Caco-2 (cell line): Measurements from ENCODE around the gene GARRE1. TPM values are rescaled to one million over a fixed set of nuclear protein-coding genes. Genes with fewer than 3 reads are reported as not detected.

Experiments used
- BruUV-seq: library from RNA; stranded (reverse); fragments of 400-500 nt; replicated peaks from 2 replicates; lab custom pipeline; 2021; lab: Mats Ljungman, UMichigan
- CTCF ChIA-PET: fragments of 300-600 bp; sonication (Branson Sonifier 250); formaldehyde crosslinking; loops from one replicate; lab custom pipeline; 2022; ENCODE audit warnings: antibody characterized with exemption; lab: Charles Lee
- POLR2A ChIA-PET: fragments of 300-600 bp; sonication (Branson Sonifier 250); formaldehyde crosslinking; loops from one replicate; lab custom pipeline; 2022; ENCODE audit warnings: antibody characterized with exemption; lab: Charles Lee
- DNase-seq, 2 experiments: peaks; one replicate each; pipeline versions ENCODE4 v3.0.0 to v3.0.0-alpha.2; 2020 to 2022
- H3K27me3 ChIP-seq: replicated peaks from 2 replicates; pipeline ENCODE4 v1.6.0; 2011; ENCODE audit warnings: low read length; ENCODE audit not compliant: control insufficient read depth, insufficient read depth
- H3K36me3 ChIP-seq: 2 replicates; pipeline ENCODE4 v1.5.1; 2011; ENCODE audit warnings: low read length; ENCODE audit not compliant: control insufficient read depth, insufficient read depth
- H3K4me1 ChIP-seq: fragments of 250-450 bp; sonication (Bioruptor Pico); 2 replicates; pipeline ENCODE4 v1.5.1; 2020; ENCODE audit warnings: mild to moderate bottlenecking
- H3K4me3 ChIP-seq: 2 replicates; pipeline ENCODE4 v1.5.1; 2011; ENCODE audit warnings: low read depth, mild to moderate bottlenecking, control low read depth, low read length
- H3K9me3 ChIP-seq: fragments of 250-450 bp; sonication (Bioruptor Pico); 2 replicates; pipeline ENCODE4 v1.5.1; 2020; ENCODE audit warnings: mild to moderate bottlenecking, moderate library complexity
- H3K27ac Mint-ChIP-seq: one replicate; pipeline ENCODE4 v1.8.0; 2022; ENCODE audit warnings: mixed read lengths; ENCODE audit not compliant: unreplicated experiment
- H3K27me3 Mint-ChIP-seq: one replicate; pipeline ENCODE4 v1.8.0; 2022; ENCODE audit warnings: mixed read lengths; ENCODE audit not compliant: insufficient read depth, unreplicated experiment
- H3K36me3 Mint-ChIP-seq: one replicate; pipeline ENCODE4 v1.8.0; 2022; ENCODE audit warnings: mild to moderate bottlenecking, mixed read lengths; ENCODE audit not compliant: insufficient read depth, unreplicated experiment
- H3K4me1 Mint-ChIP-seq: one replicate; pipeline ENCODE4 v1.8.0; 2022; ENCODE audit warnings: low read depth, mixed read lengths; ENCODE audit not compliant: unreplicated experiment
- H3K4me3 Mint-ChIP-seq: one replicate; pipeline ENCODE4 v1.8.0; 2022; ENCODE audit warnings: mild to moderate bottlenecking, moderate library complexity, mixed read lengths; ENCODE audit not compliant: unreplicated experiment
- H3K9me3 Mint-ChIP-seq: one replicate; pipeline ENCODE4 v1.8.0; 2022; ENCODE audit warnings: mixed read lengths; ENCODE audit not compliant: unreplicated experiment
- CTCF ChIP-seq, 2 experiments: fragments of 200-600 bp in 1 of 2; IDR thresholded peaks; 1 replicate in 1 of 2; 2 replicates in 1 of 2; pipeline versions ENCODE4 v1.5.1 to v1.8.0; 2011 to 2022; ENCODE audit warnings: antibody characterized with exemption in 1 of 2, control low read depth in 1 of 2, inconsistent platforms in 1 of 2, low read depth in 1 of 2, low read length in 1 of 2, mild to moderate bottlenecking in 1 of 2, moderate library complexity in 1 of 2; ENCODE audit not compliant: insufficient read depth in 1 of 2, severe bottlenecking in 1 of 2, unreplicated experiment in 1 of 2
- intact Hi-C: fragments of 100-400 bp; cut with micrococcal nuclease; formaldehyde crosslinking; loops from one replicate; pipeline ENCODE4 v1.10.0; 2022; ENCODE audit not compliant: unreplicated experiment
- total RNA-seq: library from RNA; stranded (reverse); gene quantifications from 2 replicates; pipeline ENCODE4 v1.2.3, GENCODE V29; 2022

GARRE1 gene
- total RNA-seq, 1 experiment from 2014 or later, result 20.2 TPM

GRCh38 chr19:34259367-34260095, 5.2 kb downstream of the GARRE1 start:
- Mint-ChIP-seq H3K36me3 (peaks cover 20% of the 10 kb centered on the region), H3K27ac (no peak overlapping the region), H3K9me3 (no peaks in the 10 kb centered on the region), H3K4me3 (no peak overlapping the region), H3K27me3 (no peaks in the 10 kb centered on the region), H3K4me1 (peaks cover 23% of the 10 kb centered on the region)
- no peak overlapping the region for H3K4me3 ChIP-seq
- BruUV-seq, result no TSS peak
- CTCF ChIA-PET, result interaction anchor here (1.0 kb wide), 1 partner anchor 77 kb away, joined by 4 read pairs; no protein-coding TSS in a partner anchor
- no peaks in the 10 kb centered on the region for H3K9me3 ChIP-seq
- no peaks in the 10 kb centered on the region for H3K27me3 ChIP-seq
- no peak for TF ChIP-seq CTCF (IDR thresholded peaks at IDR 0.05; ENCODE audit: insufficient read depth in 1 of 2, low read depth in 1 of 2, low read length in 1 of 2, severe bottlenecking in 1 of 2, unreplicated experiment in 1 of 2)
- intact Hi-C loops, result loop anchor here (5.0 kb wide), 1 partner anchor 78 kb away; no protein-coding TSS in a partner anchor
- peaks cover 57% of the 10 kb centered on the region for H3K4me1 ChIP-seq
- no peak for DNase-seq
- POLR2A ChIA-PET, result no interaction called here
- no peaks in the 10 kb centered on the region for H3K36me3 ChIP-seq

- H3K36me3 Mint-ChIP-seq, result peaks cover 29% of the 10 kb centered on the region
- Histone ChIP-seq H3K36me3 (no peaks in the 10 kb centered on the region), H3K27me3 (no peaks in the 10 kb centered on the region), H3K4me3 (no peak overlapping the region), H3K4me1 (peaks cover 56% of the 10 kb centered on the region), H3K9me3 (no peaks in the 10 kb centered on the region)
- BruUV-seq, result no TSS peak
- peak; percentile 31 to 60 for DNase-seq
- no peaks in the 10 kb centered on the region for H3K27me3 Mint-ChIP-seq
- ChIA-PET CTCF (interaction anchor here (1.1 kb wide), 1 partner anchor 42 kb away, joined by 3 read pairs; no protein-coding TSS in a partner anchor), POLR2A (no interaction called here)
- no peaks in the 10 kb centered on the region for H3K9me3 Mint-ChIP-seq
- intact Hi-C loops, result no loop called here
- peak overlapping the region; percentile 93 for H3K27ac Mint-ChIP-seq
- H3K4me1 Mint-ChIP-seq, result peaks cover 23% of the 10 kb centered on the region
- no peak for TF ChIP-seq CTCF (IDR thresholded peaks at IDR 0.05; ENCODE audit: insufficient read depth in 1 of 2, low read depth in 1 of 2, low read length in 1 of 2, severe bottlenecking in 1 of 2, unreplicated experiment in 1 of 2)
- H3K4me3 Mint-ChIP-seq, result peak overlapping the region; percentile 65
Observed at GRCh38 chr19:34260771-34261173, 6.4 kb downstream of the GARRE1 start.

GRCh38 chr19:34261334-34262109, 7.2 kb downstream of the GARRE1 start:
- no TSS peak for BruUV-seq
- ChIA-PET POLR2A (interaction anchor here (0.6 kb wide), 1 partner anchor 64 kb away, joined by 4 read pairs; no protein-coding TSS in a partner anchor), CTCF (interaction anchor here (0.7 to 1.1 kb wide), 2 partner anchors 43 to 98 kb away, joined by 3 to 4 read pairs; no protein-coding TSS in a partner anchor)
- peak; percentile 55 to 69 for DNase-seq
- Mint-ChIP-seq H3K4me1 (peaks cover 23% of the 10 kb centered on the region), H3K4me3 (peak overlapping the region; percentile 65), H3K27ac (peak overlapping the region; percentile 93), H3K9me3 (no peaks in the 10 kb centered on the region), H3K27me3 (no peaks in the 10 kb centered on the region), H3K36me3 (peaks cover 36% of the 10 kb centered on the region)
- Histone ChIP-seq H3K4me3 (no peak overlapping the region), H3K27me3 (no peaks in the 10 kb centered on the region), H3K36me3 (no peaks in the 10 kb centered on the region), H3K4me1 (peaks cover 50% of the 10 kb centered on the region), H3K9me3 (no peaks in the 10 kb centered on the region)
- intact Hi-C loops, result no loop called here
- no peak for TF ChIP-seq CTCF (IDR thresholded peaks at IDR 0.05; ENCODE audit: insufficient read depth in 1 of 2, low read depth in 1 of 2, low read length in 1 of 2, severe bottlenecking in 1 of 2, unreplicated experiment in 1 of 2)
